NCI-H1105 (cell line): ENCODE data around the gene HSD17B4.
"Not testable (repeated sequence)": the region's sequence is repeated elsewhere in the genome, so short reads cannot be mapped to it uniquely, and the experiment has no call there.

ENCODE experiments used
- DNase-seq: peaks from one replicate; lab custom pipeline; 2025; lab: John Stamatoyannopoulos, UW

The HSD17B4 gene

DNA sequence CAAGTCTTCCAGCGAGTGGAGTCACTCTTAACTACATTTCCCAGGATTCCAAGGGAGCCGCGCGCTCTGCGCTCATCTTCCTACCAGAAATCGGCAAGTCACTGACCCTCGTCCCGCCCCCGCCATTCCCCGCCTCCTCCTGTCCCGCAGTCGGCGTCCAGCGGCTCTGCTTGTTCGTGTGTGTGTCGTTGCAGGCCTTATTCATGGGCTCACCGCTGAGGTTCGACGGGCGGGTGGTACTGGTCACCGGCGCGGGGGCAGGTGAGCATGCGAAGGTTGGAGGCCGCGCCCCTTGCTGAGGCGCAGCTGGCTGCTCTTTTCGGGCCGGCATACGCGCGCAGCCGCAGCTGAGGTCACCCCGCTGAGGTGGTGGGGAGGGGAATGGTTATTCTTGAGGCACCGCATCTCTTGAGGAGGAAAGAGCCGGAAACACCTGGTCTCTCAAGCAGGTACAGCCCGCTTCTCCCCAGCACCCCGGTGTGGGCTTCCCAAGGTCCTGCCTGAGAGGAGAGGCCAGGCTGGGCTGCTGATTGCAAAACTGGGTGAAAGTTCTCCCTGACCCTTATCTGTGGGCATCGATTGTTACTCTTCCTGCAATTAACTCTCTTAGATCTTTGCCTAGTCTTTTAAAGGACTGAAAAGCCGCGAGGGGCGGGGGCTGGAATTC lies at the start of gene HSD17B4:
TSS of gene HSD17B4 (plus strand) at position 125 of the 667 bp plus-strand sequence. CDS start at position 204, 79 bp downstream.
- DNase-seq = peak; percentile 73

- no peak for DNase-seq
Observed at GRCh38 chr5:119402555-119402954, 49.7 kb upstream of the HSD17B4 start.

DNA sequence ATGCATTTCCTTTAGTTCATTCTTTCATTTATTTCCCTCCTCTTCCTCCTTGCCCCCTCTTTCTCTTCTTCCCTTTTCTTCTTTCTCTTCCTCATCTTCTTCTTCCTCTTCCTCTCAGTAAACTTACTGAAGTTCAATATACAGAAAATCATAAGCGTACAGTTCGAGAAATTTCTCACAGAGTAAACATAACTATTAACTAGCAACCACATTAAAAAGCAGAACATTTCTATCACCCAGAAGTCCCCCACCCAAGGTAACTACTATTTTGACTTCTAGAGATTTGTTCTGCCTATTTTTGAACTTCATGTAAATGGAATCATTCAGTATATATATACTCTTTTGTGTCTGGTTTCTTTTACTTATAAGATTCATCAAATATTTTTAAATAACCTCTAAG lies 48.3 kb upstream of the HSD17B4 start:
- DNase-seq = no peak

DNA sequence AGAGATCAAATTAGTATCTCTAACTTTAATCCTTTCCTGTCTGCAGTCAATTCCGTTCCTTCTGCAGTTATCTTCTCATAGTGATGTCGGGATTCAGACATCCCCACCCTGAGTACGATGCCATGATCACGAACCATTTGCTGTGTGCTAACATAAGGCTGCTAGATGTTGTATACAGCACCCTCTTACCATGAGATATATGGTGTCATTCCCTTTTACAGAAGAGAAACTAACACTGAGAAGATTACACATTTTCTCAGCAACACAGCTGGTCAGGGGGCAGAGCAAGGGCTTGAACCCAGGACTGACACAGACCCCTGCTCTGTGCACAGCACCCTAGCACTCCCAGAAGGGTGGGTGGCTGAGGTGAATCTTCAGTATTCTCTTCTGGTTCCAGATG lies 46.9 kb upstream of the HSD17B4 start:
- DNase-seq = no peak

GRCh38 chr5:119406551-119407110 lies 45.7 kb upstream of the HSD17B4 start:
- DNase-seq = no peak

- DNase-seq = no peak
Observed at GRCh38 chr5:119409235-119409815, 43.0 kb upstream of the HSD17B4 start.

- no peak for DNase-seq
Observed at GRCh38 chr5:119410448-119411159, 41.7 kb upstream of the HSD17B4 start.

GRCh38 chr5:119411361-119412278 lies 40.7 kb upstream of the HSD17B4 start:
- DNase-seq = peak; percentile 43

DNA sequence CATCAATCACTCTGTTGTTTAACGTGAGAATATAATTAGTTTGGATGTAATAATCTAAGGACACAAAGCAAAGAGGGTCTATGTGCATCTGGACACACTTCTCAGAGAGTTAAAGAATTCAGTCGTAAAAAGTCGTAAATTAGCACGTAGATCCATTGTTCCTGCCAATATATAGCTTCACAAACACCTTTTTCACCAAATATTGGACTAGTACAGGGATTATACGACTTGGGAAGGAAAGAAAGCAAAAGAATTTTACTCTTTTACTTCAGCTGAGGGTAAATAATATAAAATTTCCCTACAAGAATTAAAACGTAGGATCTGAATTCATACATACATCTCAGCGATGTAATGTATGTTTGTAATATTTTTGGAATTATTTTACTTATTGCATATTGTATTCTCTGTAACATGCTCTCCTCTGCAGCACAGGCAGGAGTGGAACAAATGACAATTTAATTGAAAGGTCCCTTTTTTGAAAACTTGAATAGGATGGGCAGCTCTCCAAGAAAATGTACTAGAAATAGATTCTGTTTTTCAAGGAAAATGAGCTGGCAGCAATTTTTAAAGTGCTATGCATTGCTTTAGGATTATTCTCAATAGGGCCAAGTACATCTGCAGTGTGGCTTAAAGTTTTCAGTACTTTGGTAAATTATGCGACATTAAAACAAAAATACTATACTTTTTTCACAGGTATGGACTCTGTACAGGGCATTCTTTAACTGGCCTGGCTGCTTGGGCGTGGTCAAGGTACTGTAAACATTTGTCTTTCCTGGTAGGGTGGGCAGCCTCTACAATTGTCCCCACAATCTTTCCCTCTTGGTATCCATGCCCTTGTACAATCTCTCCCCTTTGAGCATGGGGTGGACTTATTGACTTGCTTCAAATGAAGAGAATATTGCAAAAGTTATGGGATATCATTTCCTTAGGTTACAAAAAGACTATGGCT lies 39.7 kb upstream of the HSD17B4 start:
- DNase-seq = no peak

DNA sequence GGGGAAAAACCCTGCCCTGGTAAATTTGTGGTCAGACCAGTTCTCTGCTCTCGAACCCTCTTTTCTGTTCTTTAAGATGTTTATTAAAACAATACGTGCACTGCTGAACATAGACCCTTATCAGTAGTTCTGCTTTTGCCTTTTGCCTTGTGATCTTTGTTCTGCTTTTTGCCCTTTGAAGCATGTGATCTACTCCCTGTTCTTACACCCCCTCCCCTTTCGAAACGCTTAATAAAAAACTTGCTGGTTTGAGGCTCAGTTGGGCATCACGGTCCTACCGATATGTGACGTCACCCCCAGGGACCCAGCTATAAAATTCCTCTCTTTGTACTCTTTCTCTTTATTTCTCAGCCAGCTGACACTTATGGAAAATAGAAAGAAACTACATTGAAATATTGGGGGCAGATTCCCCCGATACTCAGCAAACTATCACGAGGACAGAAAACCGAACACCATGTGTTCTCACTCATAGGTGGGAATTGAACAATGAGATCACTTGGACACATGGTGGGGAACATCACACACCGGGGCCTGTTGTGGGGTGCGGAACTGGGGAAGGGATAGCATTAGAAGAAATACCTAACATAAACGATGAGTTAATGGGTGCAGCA lies 38.1 kb upstream of the HSD17B4 start:
- not testable (repeated sequence) for DNase-seq

GRCh38 chr5:119417891-119418605 lies 34.2 kb upstream of the HSD17B4 start:
- DNase-seq = no peak

DNA sequence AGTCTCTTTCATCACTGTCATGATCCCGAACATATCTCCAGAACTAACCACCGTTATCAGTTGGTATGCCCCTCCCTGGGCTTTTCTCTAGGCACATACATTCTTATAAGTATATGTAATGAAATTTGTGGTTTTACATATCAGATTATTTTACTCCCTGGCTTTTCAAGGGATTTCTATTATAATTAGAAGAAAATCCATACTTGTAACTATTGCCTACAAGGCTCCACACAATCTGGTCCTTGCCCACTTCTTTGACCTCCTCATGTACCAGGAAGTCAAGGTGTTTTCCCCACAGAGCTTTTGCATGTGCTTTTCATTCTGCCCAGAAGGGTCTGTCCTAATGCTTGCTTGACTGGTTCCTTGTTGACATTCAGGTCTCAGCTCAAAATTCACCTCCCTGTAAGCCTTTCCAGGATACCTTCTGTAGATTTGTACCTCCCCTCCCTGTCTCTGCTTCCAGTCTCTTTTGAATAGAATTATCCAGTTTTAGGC lies 33.6 kb upstream of the HSD17B4 start:
- DNase-seq = no peak

- no peak for DNase-seq
Observed at GRCh38 chr5:119420169-119420568, 32.1 kb upstream of the HSD17B4 start.

GRCh38 chr5:119426057-119426456 lies 26.2 kb upstream of the HSD17B4 start:
- no peak for DNase-seq

- DNase-seq = no peak
Observed at GRCh38 chr5:119427060-119427459, 25.2 kb upstream of the HSD17B4 start.

DNA sequence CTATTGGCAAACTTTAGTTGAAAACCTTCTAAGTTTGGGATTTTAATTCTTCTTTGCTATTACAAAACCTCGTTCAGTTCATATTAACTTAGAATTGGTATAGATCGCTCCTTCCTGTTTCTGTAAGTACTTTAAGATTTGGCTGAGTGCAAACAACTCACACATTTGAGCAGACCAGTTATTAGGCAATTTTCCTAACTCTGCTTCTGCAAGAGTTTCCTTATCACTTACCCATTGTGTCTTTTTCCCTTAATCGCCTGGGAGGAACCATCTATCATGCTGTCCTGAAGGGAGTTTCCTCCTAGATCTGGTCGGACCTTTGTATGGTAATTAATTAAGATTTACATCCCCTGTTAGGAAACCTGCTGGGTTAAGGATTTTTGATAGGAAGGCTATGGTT lies 24.7 kb upstream of the HSD17B4 start:
- not testable (repeated sequence) for DNase-seq

GRCh38 chr5:119428166-119428565 lies 24.1 kb upstream of the HSD17B4 start:
- DNase-seq = not testable (repeated sequence)

- not testable (repeated sequence) for DNase-seq
Observed at GRCh38 chr5:119428574-119428973, 23.7 kb upstream of the HSD17B4 start.

- DNase-seq = not testable (repeated sequence)
Observed at GRCh38 chr5:119432674-119433237, 19.5 kb upstream of the HSD17B4 start.
